Right lobe of liver (tissue), 4 donors: Measurements from ENCODE around the gene COX20.

Experiments
- CTCF ChIP-seq, 4 donors: fragments of 200-600 bp in 3 of 4; fragments of 450-650 bp in 1 of 4; IDR thresholded peaks; one replicate each; pipeline versions ENCODE4 v1.5.1 to v1.8.0; 2016 to 2022; ENCODE audit warnings: antibody characterized with exemption in 4 of 4, mild to moderate bottlenecking in 2 of 4
- POLR2A ChIP-seq: fragments of 450-650 bp; IDR thresholded peaks from one replicate; pipeline ENCODE4 v1.6.1; 2017; ENCODE audit warnings: antibody characterized with exemption, mild to moderate bottlenecking
- donor health status: DM: no; HTN: no; CAD: no.
- donor health status: DM: no; HTN: no; CAD: no.
- donor health status: DM: no; HTN: yes; CAD: no.

DNA sequence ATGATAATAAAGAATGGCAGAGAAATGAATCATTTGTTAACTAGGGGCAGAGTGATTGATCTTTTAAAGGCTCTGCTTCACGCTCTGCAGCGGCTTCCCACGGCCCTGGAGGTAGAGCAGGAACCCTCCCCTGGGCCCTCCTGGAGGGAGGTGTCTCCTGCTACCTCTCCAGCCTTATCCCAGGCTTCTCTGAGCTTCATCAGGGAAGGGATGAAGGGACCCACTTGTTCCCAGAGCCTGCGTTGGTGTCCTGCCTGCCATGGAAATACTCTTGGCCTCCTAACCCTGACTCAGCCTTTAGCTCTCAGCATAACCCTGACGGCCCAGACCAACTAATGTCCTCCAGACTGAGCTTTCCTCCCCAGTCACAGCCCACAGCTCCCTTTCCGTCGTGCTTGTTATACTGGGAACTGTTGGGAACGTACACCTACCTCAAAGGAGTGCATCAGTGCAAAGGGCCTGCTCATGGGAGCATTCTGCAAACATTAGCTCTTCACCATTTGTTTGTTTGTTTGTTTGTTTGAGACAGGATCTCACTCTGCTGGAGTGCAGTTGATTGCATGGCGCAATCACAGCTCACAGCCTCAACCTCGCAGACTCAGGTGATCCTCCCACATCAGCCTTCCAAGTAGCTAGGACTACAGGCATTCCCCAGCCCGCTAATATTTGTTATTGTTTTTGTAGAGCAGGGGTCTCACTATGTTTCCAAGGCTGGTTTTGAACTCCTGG, 46.3 kb downstream of the COX20 start:
- TF ChIP-seq CTCF (IDR thresholded peaks at IDR 0.05) (no peak), POLR2A (no peak)
